Cardiac ventricle fibroblast (primary cell): ENCODE results near the gene FAM151A. TPM values are rescaled to one million over a fixed set of nuclear protein-coding genes. Genes with fewer than 3 reads are reported as not detected.

Source experiments
- total RNA-seq: library from RNA; depleted of rRNA; stranded (reverse); fragments of >200 nt; gene quantifications from 2 replicates; pipeline ENCODE4 v1.2.3, GENCODE V29; 2015

The FAM151A gene
- total RNA-seq: not detected in 2 replicates

GRCh38 chr1:54623216-54624007 lies at the start of gene FAM151A:
FAM151A (minus strand) TSS chr1:54623525; CDS start chr1:54623395, 130 bp downstream.

GRCh38 chr1:54640863-54641836 lies 17.8 kb upstream of the FAM151A start, which contains the start of gene MROH7:
MROH7 (plus strand) TSS chr1:54641786; CDS start chr1:54652927, 11,141 bp downstream.

Other genes starting within 250 kb of the FAM151A start
- gene SSBP3, start 217.1 kb downstream of the FAM151A start, total RNA-seq: 17.8 and 25.5 TPM in 2 replicates
- gene ACOT11, start 75.3 kb downstream of the FAM151A start, total RNA-seq: 0.69 and 1.5 TPM in 2 replicates
- gene MROH7, start 18.3 kb upstream of the FAM151A start, total RNA-seq: 0.05 TPM in 1 of 2 replicates, not detected in the other
- gene TTC4, start 92.3 kb upstream of the FAM151A start, total RNA-seq: 15.4 and 16.5 TPM in 2 replicates
- gene PARS2, start 141.0 kb upstream of the FAM151A start, total RNA-seq: 4.3 and 4.5 TPM in 2 replicates
- gene TTC22, start 177.8 kb upstream of the FAM151A start, total RNA-seq: not detected in 2 replicates